GM23248 (cell line): ENCODE measurements around the gene ARHGEF38. TPM values are rescaled to one million over a fixed set of nuclear protein-coding genes. Genes with fewer than 3 reads are reported as not detected.

Experiments used
- DNase-seq: peaks from one replicate; pipeline ENCODE4 v3.0.0-alpha.2; 2015
- H2AFZ ChIP-seq: fragments of 200-600 bp; sonication (generic); 2 replicates; pipeline ENCODE4 v1.6.1; 2016; ENCODE audit warnings: antibody characterized with exemption
- H3F3A ChIP-seq: fragments of 200-600 bp; sonication (generic); 2 replicates; pipeline ENCODE4 v1.6.1; 2016; ENCODE audit warnings: mild to moderate bottlenecking, antibody characterized with exemption, mixed run types; ENCODE audit not compliant: insufficient read depth
- H3K27ac ChIP-seq: fragments of 200-600 bp; sonication (generic); 2 replicates; pipeline ENCODE4 v1.5.1; 2016; ENCODE audit warnings: mild to moderate bottlenecking
- H3K27me3 ChIP-seq: fragments of 200-600 bp; sonication (generic); replicated peaks from 2 replicates; pipeline ENCODE4 v1.6.1; 2016; ENCODE audit warnings: mild to moderate bottlenecking; ENCODE audit not compliant: insufficient read depth
- H3K36me3 ChIP-seq: fragments of 200-600 bp; sonication (generic); 2 replicates; pipeline ENCODE4 v1.6.1; 2016; ENCODE audit warnings: low read depth, mild to moderate bottlenecking
- H3K4me1 ChIP-seq: fragments of 200-600 bp; sonication (generic); 2 replicates; pipeline ENCODE4 v1.6.1; 2016; ENCODE audit warnings: mild to moderate bottlenecking; ENCODE audit not compliant: insufficient read depth
- H3K4me2 ChIP-seq: fragments of 200-600 bp; sonication (generic); one replicate; pipeline ENCODE4 v1.6.1; 2016; ENCODE audit warnings: mild to moderate bottlenecking; ENCODE audit not compliant: unreplicated experiment
- H3K4me3 ChIP-seq: fragments of 200-600 bp; sonication (generic); 2 replicates; pipeline ENCODE4 v1.5.1; 2016; ENCODE audit warnings: mild to moderate bottlenecking
- H3K79me2 ChIP-seq: fragments of 200-600 bp; sonication (generic); 2 replicates; pipeline ENCODE4 v1.6.1; 2016; ENCODE audit warnings: mild to moderate bottlenecking; ENCODE audit not compliant: insufficient read depth
- H3K9ac ChIP-seq: fragments of 200-600 bp; sonication (generic); 2 replicates; pipeline ENCODE4 v1.6.1; 2016; ENCODE audit warnings: mild to moderate bottlenecking
- H3K9me2 ChIP-seq: fragments of 200-600 bp; sonication (generic); 2 replicates; pipeline ENCODE4 v1.6.1; 2016; ENCODE audit warnings: mixed run types, mild to moderate bottlenecking, moderate library complexity; ENCODE audit not compliant: insufficient read depth
- H3K9me3 ChIP-seq: fragments of 200-600 bp; sonication (generic); one replicate; pipeline ENCODE4 v1.6.1; 2017; ENCODE audit warnings: low read depth
- H4K20me1 ChIP-seq: fragments of 200-600 bp; sonication (generic); 2 replicates; pipeline ENCODE4 v1.6.0; 2016; ENCODE audit not compliant: insufficient read depth
- EZH2 ChIP-seq: fragments of 200-600 bp; sonication (generic); IDR thresholded peaks from 2 replicates; pipeline ENCODE4 v1.6.1; 2018; ENCODE audit warnings: antibody characterized with exemption, mild to moderate bottlenecking; ENCODE audit not compliant: insufficient read depth, poor library complexity, severe bottlenecking
- EZH2phosphoT487 ChIP-seq: fragments of 200-600 bp; sonication (generic); IDR thresholded peaks from 2 replicates; pipeline ENCODE4 v1.6.1; 2018; ENCODE audit warnings: antibody characterized with exemption, moderate library complexity, mild to moderate bottlenecking, low read depth; ENCODE audit not compliant: insufficient read depth
- WGBS, 2 experiments: methylation state at CpG; one replicate each; pipeline ENCODE4 v1.1.6; 2015 to 2017; ENCODE audit warnings: low lambda C conversion rate in 2 of 2, low coverage in 1 of 2; ENCODE audit errors: missing lambda C conversion rate in 2 of 2; 5-methylcytosine and 5-hydroxymethylcytosine counted together
- in situ Hi-C: fragments of 300-500 bp; cut with MboI; formaldehyde crosslinking; loops from 2 replicates; pipeline ENCODE4 v1.15.0; 2020
- polyA plus RNA-seq: library from polyadenylated mRNA; unstranded; fragments of >200 nt; fragmentation: Nextera tagmentation; extraction: Ambion mirVana; gene quantifications from 2 replicates; pipeline ENCODE4 v1.2.1, GENCODE V29; 2016
- total RNA-seq: library from RNA; depleted of rRNA; stranded (reverse); fragments of >200 nt; shearing (Covaris generic); gene quantifications from 2 replicates; pipeline ENCODE4 v1.2.3, GENCODE V29; 2014

ARHGEF38 gene
- total and polyA plus RNA-seq, 2 experiments from 2014 or later = not detected

DNA sequence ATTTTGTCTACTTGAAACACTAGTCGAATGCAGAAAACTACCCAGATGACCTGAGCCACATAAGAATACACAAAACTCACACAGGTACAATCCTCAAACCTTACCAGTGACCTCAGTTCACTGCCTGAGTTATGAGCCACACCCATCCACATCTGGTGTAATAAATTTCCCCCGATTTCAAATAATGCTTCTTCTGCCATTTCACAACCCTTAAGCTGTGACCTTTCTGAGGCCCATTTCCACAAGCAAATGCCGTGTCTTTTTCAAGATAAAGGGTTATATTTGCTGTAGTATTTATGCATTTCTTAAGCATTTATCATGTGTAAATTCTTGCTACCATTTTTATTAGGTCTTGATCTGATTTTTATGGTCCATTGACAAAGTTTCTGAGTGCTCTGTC is 1.8 kb upstream of the ARHGEF38 start:
- H3K9me3 ChIP-seq = no peaks in the 10 kb centered on the region
- in situ Hi-C loops = no loop called here
- no peaks in the 10 kb centered on the region for H3K27me3 ChIP-seq
- DNase-seq = no peak
- H3K9ac ChIP-seq = no peak overlapping the region
- H3K27ac ChIP-seq = no peak overlapping the region
- no peak overlapping the region for H3K4me3 ChIP-seq
- H3K9me2 ChIP-seq = no peaks in the 10 kb centered on the region
- TF ChIP-seq EZH2 = no peak
- no peak for TF ChIP-seq EZH2phosphoT487
- WGBS, 2 experiments = 11% methylated on average over 3 of the region's 3 CpGs
- H3K79me2 ChIP-seq = no peaks in the 10 kb centered on the region
- no peaks in the 10 kb centered on the region for H3K36me3 ChIP-seq
- no peak overlapping the region for H3K4me2 ChIP-seq
- H3K4me1 ChIP-seq = no peaks in the 10 kb centered on the region
- no peaks in the 10 kb centered on the region for H3F3A ChIP-seq
- no peak overlapping the region for H2AFZ ChIP-seq
- no peaks in the 10 kb centered on the region for H4K20me1 ChIP-seq

DNA sequence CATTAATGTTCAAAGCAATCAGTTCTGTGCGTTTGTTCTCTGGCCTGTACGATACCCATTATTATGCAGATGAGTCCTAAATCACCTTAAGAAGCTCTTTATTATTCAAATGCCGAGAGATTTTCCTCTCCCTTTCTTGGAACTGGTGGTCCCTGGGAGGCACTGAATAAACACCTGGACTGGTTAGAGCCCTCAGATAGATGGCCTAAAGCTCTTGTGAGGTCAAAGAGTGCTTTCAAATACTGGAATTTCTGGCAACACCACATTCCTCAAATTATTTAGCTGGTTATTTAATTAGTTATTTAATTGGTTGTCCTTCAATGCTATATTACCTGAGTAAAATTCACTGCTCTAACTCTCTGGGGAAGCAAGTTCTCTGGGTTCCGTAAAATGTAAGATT is 3.0 kb downstream of the ARHGEF38 start:
- no peak overlapping the region for H3K4me2 ChIP-seq
- no peaks in the 10 kb centered on the region for H3F3A ChIP-seq
- H3K4me1 ChIP-seq = no peaks in the 10 kb centered on the region
- 11 to 22% methylated on average over 4 of the region's 4 CpGs for WGBS, 2 experiments
- no peak overlapping the region for H2AFZ ChIP-seq
- no peaks in the 10 kb centered on the region for H3K36me3 ChIP-seq
- no peaks in the 10 kb centered on the region for H4K20me1 ChIP-seq
- H3K9ac ChIP-seq = no peak overlapping the region
- H3K9me3 ChIP-seq = no peaks in the 10 kb centered on the region
- no peaks in the 10 kb centered on the region for H3K9me2 ChIP-seq
- no peak overlapping the region for H3K4me3 ChIP-seq
- TF ChIP-seq EZH2phosphoT487 (no peak), EZH2 (no peak)
- H3K79me2 ChIP-seq = no peaks in the 10 kb centered on the region
- H3K27me3 ChIP-seq = no peaks in the 10 kb centered on the region; the same call in 1 of the 2 replicates
- no peak for DNase-seq
- in situ Hi-C loops = no loop called here
- H3K27ac ChIP-seq = no peak overlapping the region

DNA sequence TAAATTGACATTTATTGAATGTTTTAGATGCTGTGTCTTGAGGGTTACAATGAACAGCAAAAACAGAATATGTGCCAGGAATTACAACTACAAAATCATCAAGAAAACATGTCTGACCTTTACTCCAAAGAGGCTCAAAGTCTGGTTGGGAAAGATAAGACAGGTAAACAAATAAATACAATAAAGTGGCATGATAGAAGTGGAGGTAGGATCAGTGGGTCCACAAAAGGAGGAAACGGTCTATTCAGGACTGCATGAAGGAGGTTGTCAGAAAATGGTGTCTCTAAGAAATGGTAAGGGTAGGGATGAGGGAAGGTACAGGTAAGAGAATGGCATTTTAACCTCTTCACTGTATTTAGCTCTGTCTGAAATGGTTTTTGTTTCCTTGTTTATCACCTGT is 3.8 kb downstream of the ARHGEF38 start:
- Histone ChIP-seq H3K4me2 (no peak overlapping the region), H3K9me3 (no peaks in the 10 kb centered on the region), H3K9me2 (no peaks in the 10 kb centered on the region), H4K20me1 (no peaks in the 10 kb centered on the region), H2AFZ (no peak overlapping the region), H3K36me3 (no peaks in the 10 kb centered on the region), H3K9ac (no peak overlapping the region), H3F3A (no peaks in the 10 kb centered on the region), H3K4me1 (no peaks in the 10 kb centered on the region), H3K27me3 (no peaks in the 10 kb centered on the region; the same call in 1 of the 2 replicates), H3K79me2 (no peaks in the 10 kb centered on the region), H3K27ac (no peak overlapping the region), H3K4me3 (no peak overlapping the region)
- DNase-seq = no peak
- in situ Hi-C loops = no loop called here
- 19 to 22% methylated on average over 1 of the region's 1 CpG for WGBS, 2 experiments
- TF ChIP-seq EZH2 (no peak), EZH2phosphoT487 (no peak)

DNA sequence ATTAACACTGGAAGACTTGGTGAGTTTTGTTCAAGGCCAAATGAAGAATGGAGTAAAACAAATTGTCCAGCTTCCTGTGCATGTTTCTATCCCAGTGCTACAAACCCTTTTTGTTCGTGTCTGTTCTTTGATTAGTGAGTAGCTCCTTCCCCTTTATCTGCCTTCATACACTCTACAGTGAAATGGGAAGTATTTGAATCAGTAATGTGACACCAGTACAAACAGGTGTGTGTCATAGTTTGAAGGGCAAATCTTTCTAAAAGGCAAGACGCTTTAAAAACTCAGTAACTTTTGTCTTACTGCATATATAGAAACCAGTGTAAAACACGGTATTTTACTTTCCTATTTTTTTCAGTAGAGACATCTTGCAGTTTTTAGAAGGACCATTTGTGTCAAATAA is 5.9 kb downstream of the ARHGEF38 start:
- Histone ChIP-seq H3K4me1 (no peaks in the 10 kb centered on the region), H3K9me3 (no peaks in the 10 kb centered on the region), H3K4me2 (no peak overlapping the region), H3F3A (no peaks in the 10 kb centered on the region), H3K36me3 (no peaks in the 10 kb centered on the region), H3K9ac (no peak overlapping the region), H3K4me3 (no peak overlapping the region), H3K79me2 (no peaks in the 10 kb centered on the region), H4K20me1 (no peaks in the 10 kb centered on the region), H3K27ac (no peak overlapping the region), H3K27me3 (no peaks in the 10 kb centered on the region; the same call in 1 of the 2 replicates), H3K9me2 (no peaks in the 10 kb centered on the region), H2AFZ (no peak overlapping the region)
- in situ Hi-C loops = no loop called here
- TF ChIP-seq EZH2 (no peak), EZH2phosphoT487 (no peak)
- DNase-seq = no peak
- WGBS, 2 experiments = 7 to 19% methylated on average over 3 of the region's 3 CpGs

DNA sequence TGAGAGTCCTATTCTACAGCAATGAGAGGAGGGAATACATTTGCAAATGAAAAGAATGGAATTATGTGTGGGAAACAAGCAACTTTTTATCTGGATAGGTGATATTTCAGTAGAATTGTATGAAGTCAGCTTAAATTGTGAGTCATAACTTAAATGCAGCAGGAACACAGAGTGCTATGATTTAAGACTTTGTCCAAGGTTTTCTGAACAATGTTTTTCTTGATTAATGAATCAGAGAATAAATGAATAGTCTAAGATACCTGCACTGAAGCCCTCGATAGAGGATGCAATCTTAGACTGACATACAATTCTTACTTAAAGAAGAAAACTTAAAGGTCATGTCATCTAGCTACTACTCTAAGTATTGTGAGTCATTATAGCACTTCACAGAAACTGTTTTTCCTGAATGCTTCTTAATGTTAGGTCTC is 8.0 kb downstream of the ARHGEF38 start:
- in situ Hi-C loops = no loop called here

More for the DNA sequence above, 8.0 kb downstream of the ARHGEF38 start:
- WGBS, 2 experiments = 6 to 13% methylated on average over 1 of the region's 1 CpG
- H3K79me2 ChIP-seq = no peaks in the 10 kb centered on the region
- no peak overlapping the region for H3K9ac ChIP-seq
- H3K9me3 ChIP-seq = no peaks in the 10 kb centered on the region
- no peak overlapping the region for H3K4me3 ChIP-seq
- H3F3A ChIP-seq = no peaks in the 10 kb centered on the region
- peak; percentile 1 for DNase-seq
- no peaks in the 10 kb centered on the region for H3K9me2 ChIP-seq
- no peaks in the 10 kb centered on the region for H3K36me3 ChIP-seq
- no peaks in the 10 kb centered on the region; the same call in 1 of the 2 replicates for H3K27me3 ChIP-seq
- no peaks in the 10 kb centered on the region for H4K20me1 ChIP-seq
- no peak overlapping the region for H2AFZ ChIP-seq
- no peaks in the 10 kb centered on the region for H3K4me1 ChIP-seq
- no peak overlapping the region for H3K27ac ChIP-seq
- H3K4me2 ChIP-seq = no peak overlapping the region
- no peak for TF ChIP-seq EZH2phosphoT487
- TF ChIP-seq EZH2 = no peak
